BJ (cell line): ENCODE results near the gene RUNX2. TPM values are rescaled to one million over a fixed set of nuclear protein-coding genes. Genes with fewer than 3 reads are reported as not detected.
"Not testable (repeated sequence)": the region's sequence is repeated elsewhere in the genome, so short reads cannot be mapped to it uniquely, and the experiment has no call there.

Experiments
- CTCF ChIA-PET: fragments of 350-600 bp; formaldehyde crosslinking; extraction: SDS; loops from one replicate; lab custom pipeline; 2021; ENCODE audit warnings: antibody characterized with exemption, inconsistent platforms; lab: Yijun Ruan, JAX
- POLR2A ChIA-PET: fragments of 300-600 bp; sonication (Branson Sonifier 250); formaldehyde crosslinking; extraction: SDS; loops from one replicate; lab custom pipeline; 2021; ENCODE audit warnings: antibody characterized with exemption; lab: Charles Lee
- DNase-seq: peaks from one replicate; pipeline ENCODE4 v3.0.0-alpha.2; 2011; ENCODE audit warnings: low read depth
- H3K27me3 ChIP-seq: 2 replicates; pipeline ENCODE4 v1.6.0; 2011; ENCODE audit warnings: low read length; ENCODE audit not compliant: control insufficient read depth, insufficient read depth
- H3K36me3 ChIP-seq: 2 replicates; pipeline ENCODE4 v1.5.1; 2011; ENCODE audit warnings: low read length; ENCODE audit not compliant: control insufficient read depth, insufficient read depth
- H3K4me3 ChIP-seq: 2 replicates; pipeline ENCODE4 v1.5.1; 2011; ENCODE audit warnings: low read depth, mild to moderate bottlenecking, control low read depth, low read length
- polyA plus RNA-seq: library from polyadenylated mRNA; depleted of rRNA; stranded (reverse); fragments of >200 nt; gene quantifications from 2 replicates; pipeline ENCODE4 v1.2.3, GENCODE V29; 2011
- TF ChIP-seq, protein P1 (sequence below): IDR thresholded peaks from 2 replicates; pipeline ENCODE4 v1.5.1; 2011; ENCODE audit warnings: low read depth, mild to moderate bottlenecking, control low read depth, inconsistent platforms, low read length, moderate library complexity; ENCODE audit not compliant: insufficient read depth

Gene RUNX2
- polyA plus RNA-seq, 1 experiment: 1.5 TPM

DNA sequence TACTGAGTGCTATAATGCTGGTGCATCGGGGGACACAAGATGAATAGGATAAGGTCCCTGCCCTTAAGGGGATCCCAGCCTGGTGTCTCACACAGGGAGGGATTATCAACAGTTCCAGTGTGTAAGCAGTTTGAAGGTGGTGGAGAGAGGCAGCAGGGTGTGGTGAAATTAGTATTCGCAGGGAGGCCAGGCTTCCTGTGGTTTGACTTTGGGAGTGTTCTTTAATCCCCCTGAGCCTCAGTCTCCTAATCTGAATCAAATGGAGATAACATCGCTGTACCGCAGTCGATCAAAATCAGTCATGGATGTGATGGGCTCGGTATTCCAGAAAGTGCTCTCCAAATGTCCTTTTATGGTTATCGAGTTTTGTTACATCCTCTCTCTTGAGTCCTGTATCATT lies 337.7 kb downstream of the RUNX2 start:
- ChIA-PET POLR2A (no interaction called here), CTCF (interaction anchor here (2.0 kb wide), 1 partner anchor 11 kb away, joined by 6 read pairs; no protein-coding TSS in a partner anchor)
- Histone ChIP-seq H3K27me3 (no peaks in the 10 kb centered on the region), H3K4me3 (no peak overlapping the region), H3K36me3 (no peaks in the 10 kb centered on the region)
- DNase-seq: no peak
- TF ChIP-seq, protein P1, sequence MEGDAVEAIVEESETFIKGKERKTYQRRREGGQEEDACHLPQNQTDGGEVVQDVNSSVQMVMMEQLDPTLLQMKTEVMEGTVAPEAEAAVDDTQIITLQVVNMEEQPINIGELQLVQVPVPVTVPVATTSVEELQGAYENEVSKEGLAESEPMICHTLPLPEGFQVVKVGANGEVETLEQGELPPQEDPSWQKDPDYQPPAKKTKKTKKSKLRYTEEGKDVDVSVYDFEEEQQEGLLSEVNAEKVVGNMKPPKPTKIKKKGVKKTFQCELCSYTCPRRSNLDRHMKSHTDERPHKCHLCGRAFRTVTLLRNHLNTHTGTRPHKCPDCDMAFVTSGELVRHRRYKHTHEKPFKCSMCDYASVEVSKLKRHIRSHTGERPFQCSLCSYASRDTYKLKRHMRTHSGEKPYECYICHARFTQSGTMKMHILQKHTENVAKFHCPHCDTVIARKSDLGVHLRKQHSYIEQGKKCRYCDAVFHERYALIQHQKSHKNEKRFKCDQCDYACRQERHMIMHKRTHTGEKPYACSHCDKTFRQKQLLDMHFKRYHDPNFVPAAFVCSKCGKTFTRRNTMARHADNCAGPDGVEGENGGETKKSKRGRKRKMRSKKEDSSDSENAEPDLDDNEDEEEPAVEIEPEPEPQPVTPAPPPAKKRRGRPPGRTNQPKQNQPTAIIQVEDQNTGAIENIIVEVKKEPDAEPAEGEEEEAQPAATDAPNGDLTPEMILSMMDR: no peak

GRCh38 chr6:45666846-45667245 lies 338.7 kb downstream of the RUNX2 start:
- ChIA-PET CTCF (no interaction called here), POLR2A (interaction anchor here (0.5 kb wide), 1 partner anchor 53 kb away, joined by 3 read pairs; no protein-coding TSS in a partner anchor)
- no peak overlapping the region for H3K4me3 ChIP-seq
- TF ChIP-seq, protein P1: no peak
- no peaks in the 10 kb centered on the region for H3K36me3 ChIP-seq
- no peaks in the 10 kb centered on the region for H3K27me3 ChIP-seq
- DNase-seq: no peak

- TF ChIP-seq, protein P1: no peak
- ChIA-PET POLR2A (no interaction called here), CTCF (no interaction called here)
- Histone ChIP-seq H3K36me3 (no peaks in the 10 kb centered on the region), H3K27me3 (no peaks in the 10 kb centered on the region), H3K4me3 (no peak overlapping the region)
- DNase-seq: no peak
These were observed 339.2 kb downstream of the RUNX2 start for GRCh38 chr6:45667300-45667699.

GRCh38 chr6:45667766-45668165 lies 339.6 kb downstream of the RUNX2 start:
- DNase-seq: no peak
- Histone ChIP-seq H3K27me3 (no peaks in the 10 kb centered on the region), H3K4me3 (no peak overlapping the region), H3K36me3 (no peaks in the 10 kb centered on the region)
- ChIA-PET CTCF (no interaction called here), POLR2A (no interaction called here)
- TF ChIP-seq, protein P1: no peak

DNA sequence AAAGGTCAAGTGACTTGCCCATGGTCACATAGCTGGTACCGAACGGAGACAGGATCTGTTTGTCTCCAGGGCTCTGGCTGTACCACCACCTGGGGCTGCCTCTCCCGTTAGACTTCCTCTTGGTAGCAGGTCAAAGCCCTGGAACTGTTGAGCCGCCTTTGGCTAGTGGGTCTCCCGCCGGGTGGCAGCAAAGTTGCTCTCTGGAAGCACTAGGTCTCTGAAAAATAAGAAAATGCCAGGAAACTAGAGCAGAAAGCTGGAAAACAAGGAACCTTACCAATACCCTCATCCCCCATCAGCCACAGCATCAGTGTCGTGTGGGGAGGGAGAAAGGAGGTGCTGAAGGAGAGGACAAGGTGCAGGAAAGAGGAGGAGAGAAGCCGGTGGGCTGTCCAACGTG lies 340.6 kb downstream of the RUNX2 start:
- POLR2A ChIA-PET: no interaction called here
- Histone ChIP-seq H3K4me3 (no peak overlapping the region), H3K27me3 (no peaks in the 10 kb centered on the region), H3K36me3 (no peaks in the 10 kb centered on the region)
- no peak for DNase-seq
- TF ChIP-seq, protein P1: no peak
- CTCF ChIA-PET: no interaction called here

DNA sequence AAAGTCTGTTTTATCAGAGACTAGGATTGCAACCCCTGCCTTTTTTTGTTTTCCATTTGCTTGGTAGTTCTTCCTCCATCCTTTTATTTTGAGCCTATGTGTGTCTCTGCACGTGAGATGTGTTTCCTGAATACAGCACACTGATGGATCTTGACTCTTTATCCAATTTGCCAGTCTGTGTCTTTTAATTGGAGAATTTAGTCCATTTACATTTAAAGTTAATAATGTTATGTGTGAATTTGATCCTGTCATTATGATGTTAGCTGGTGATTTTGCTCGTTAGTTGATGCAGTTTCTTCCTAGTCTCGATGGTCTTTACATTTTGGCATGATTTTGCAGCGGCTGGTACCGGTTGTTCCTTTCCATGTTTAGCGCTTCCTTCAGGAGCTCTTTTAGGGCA lies 345.0 kb downstream of the RUNX2 start:
- DNase-seq, H3K36me3 ChIP-seq, CTCF ChIA-PET, H3K27me3 ChIP-seq, POLR2A ChIA-PET, H3K4me3 ChIP-seq: not testable (repeated sequence)

DNA sequence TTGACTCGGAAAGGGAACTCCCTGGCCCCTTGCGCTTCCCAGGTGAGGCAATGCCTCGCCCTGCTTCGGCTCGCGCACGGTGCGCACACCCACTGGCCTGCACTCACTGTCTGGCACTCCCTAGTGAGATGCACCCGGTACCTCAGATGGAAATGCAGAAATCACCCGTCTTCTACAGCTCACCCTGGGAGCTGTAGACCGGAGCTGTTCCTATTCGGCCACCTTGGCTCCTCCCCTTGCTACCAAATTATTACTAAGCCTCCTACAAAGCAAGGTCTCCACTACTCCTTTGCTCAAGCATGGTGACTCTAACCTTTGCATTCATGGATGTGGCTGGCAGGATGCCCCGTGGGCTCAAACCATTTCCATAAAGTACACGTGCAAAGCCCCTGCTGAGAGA lies 347.0 kb downstream of the RUNX2 start:
- H3K4me3 ChIP-seq, POLR2A ChIA-PET, H3K36me3 ChIP-seq, CTCF ChIA-PET, H3K27me3 ChIP-seq, DNase-seq: not testable (repeated sequence)
